Glutamatergic neuron (in vitro differentiated cells): ENCODE measurements around the gene CTSD. TPM values are rescaled to one million over a fixed set of nuclear protein-coding genes. Genes with fewer than 3 reads are reported as not detected.
A peak's percentile ranks its signal among the peaks of the same experiment; 100 is the strongest.

Experiments
- DNase-seq: peaks from one replicate; pipeline ENCODE4 v3.0.0; 2022
- H3K27ac Mint-ChIP-seq: one replicate; pipeline ENCODE4 v1.8.0; 2020; ENCODE audit warnings: mild to moderate bottlenecking, mixed read lengths, inconsistent platforms; ENCODE audit not compliant: unreplicated experiment
- H3K27me3 Mint-ChIP-seq: one replicate; pipeline ENCODE4 v1.8.0; 2020; ENCODE audit warnings: mild to moderate bottlenecking, moderate library complexity, mixed read lengths, inconsistent platforms; ENCODE audit not compliant: unreplicated experiment
- H3K36me3 Mint-ChIP-seq: one replicate; pipeline ENCODE4 v1.8.0; 2020; ENCODE audit warnings: mild to moderate bottlenecking, mixed read lengths, inconsistent platforms; ENCODE audit not compliant: unreplicated experiment
- H3K4me1 Mint-ChIP-seq: one replicate; pipeline ENCODE4 v1.8.0; 2020; ENCODE audit warnings: mild to moderate bottlenecking, low read depth, mixed read lengths, inconsistent platforms; ENCODE audit not compliant: unreplicated experiment
- H3K4me3 Mint-ChIP-seq: one replicate; pipeline ENCODE4 v1.8.0; 2020; ENCODE audit warnings: mild to moderate bottlenecking, mixed read lengths, inconsistent platforms; ENCODE audit not compliant: unreplicated experiment
- H3K9me3 Mint-ChIP-seq: one replicate; pipeline ENCODE4 v1.8.0; 2020; ENCODE audit warnings: mild to moderate bottlenecking, moderate library complexity, mixed read lengths, inconsistent platforms; ENCODE audit not compliant: unreplicated experiment
- CTCF ChIP-seq: fragments of 200-600 bp; sonication (generic); IDR thresholded peaks from one replicate; pipeline ENCODE4 v1.5.0; 2021; ENCODE audit not compliant: partially characterized antibody, unreplicated experiment
- total RNA-seq: library from RNA; stranded (reverse); fragmentation: NEBNext Ultra II Directional; extraction: Animal tissue kit (Norgen Biotek cat#: 25700); gene quantifications from one replicate; pipeline ENCODE4 v1.2.1, GENCODE V29; 2021; ENCODE audit not compliant: unreplicated experiment

Gene CTSD
- total RNA-seq, 1 donor from 2014 or later, result 159 TPM

GRCh38 chr11:1768141-1768469 lies 4.4 kb upstream of the CTSD start:
- TF ChIP-seq CTCF, result no peak
- H3K9me3 Mint-ChIP-seq, result peaks cover 10% of the 10 kb centered on the region
- H3K4me1 Mint-ChIP-seq, result peaks cover 2% of the 10 kb centered on the region
- peak; percentile 11 for DNase-seq
- H3K36me3 Mint-ChIP-seq, result peaks cover 10% of the 10 kb centered on the region
- H3K27ac Mint-ChIP-seq, result no peak overlapping the region
- peaks cover 7% of the 10 kb centered on the region for H3K27me3 Mint-ChIP-seq
- H3K4me3 Mint-ChIP-seq, result no peak overlapping the region

GRCh38 chr11:1767399-1768140 lies 3.8 kb upstream of the CTSD start:
- Mint-ChIP-seq H3K4me1 (peaks cover 2% of the 10 kb centered on the region), H3K27ac (no peak overlapping the region), H3K36me3 (peaks cover 10% of the 10 kb centered on the region), H3K4me3 (no peak overlapping the region), H3K9me3 (peaks cover 10% of the 10 kb centered on the region), H3K27me3 (peaks cover 7% of the 10 kb centered on the region)
- DNase-seq, result peak; percentile 6
- no peak for TF ChIP-seq CTCF

GRCh38 chr11:1766719-1767398 lies 3.1 kb upstream of the CTSD start:
- H3K36me3 Mint-ChIP-seq, result peaks cover 10% of the 10 kb centered on the region
- H3K4me3 Mint-ChIP-seq, result no peak overlapping the region
- TF ChIP-seq CTCF, result no peak
- no peaks in the 10 kb centered on the region for H3K4me1 Mint-ChIP-seq
- peaks cover 4% of the 10 kb centered on the region for H3K27me3 Mint-ChIP-seq
- H3K9me3 Mint-ChIP-seq, result peaks cover 10% of the 10 kb centered on the region
- DNase-seq, result peak; percentile 4
- no peak overlapping the region for H3K27ac Mint-ChIP-seq

GRCh38 chr11:1765871-1766718 lies 2.4 kb upstream of the CTSD start:
- Mint-ChIP-seq H3K4me3 (no peak overlapping the region), H3K4me1 (no peaks in the 10 kb centered on the region), H3K27ac (no peak overlapping the region), H3K9me3 (peaks cover 10% of the 10 kb centered on the region), H3K27me3 (peaks cover 4% of the 10 kb centered on the region), H3K36me3 (peaks cover 10% of the 10 kb centered on the region)
- no peak for TF ChIP-seq CTCF
- peak; percentile 19 for DNase-seq
